ENCODE results near the gene C22orf39. TPM values are rescaled to one million over a fixed set of nuclear protein-coding genes. Genes with fewer than 3 reads are reported as not detected.

Gene C22orf39
- total RNA-seq, 1 experiment from 2014 or later = 28.4 TPM

DNA sequence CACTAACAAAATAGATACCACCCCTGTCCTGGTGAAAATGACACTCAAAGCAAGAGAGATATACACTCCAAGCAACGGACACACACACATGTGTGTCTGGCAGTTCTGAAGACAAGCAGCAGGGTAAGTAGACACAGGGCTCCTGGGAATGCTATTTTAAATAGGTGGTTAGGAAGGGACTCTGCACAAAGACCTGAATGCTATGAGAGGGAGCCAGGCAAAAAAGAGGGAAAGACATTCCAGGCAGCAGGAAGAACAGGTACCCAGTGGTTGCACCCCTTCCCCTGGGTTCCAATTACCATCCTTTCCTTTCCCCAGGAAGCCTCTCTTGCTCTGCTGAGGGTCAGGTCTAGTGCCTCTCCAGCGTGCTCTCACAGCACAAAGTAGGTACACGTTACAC lies 28.5 kb upstream of the C22orf39 start:
- H3K4me1 ChIP-seq (ENCODE audit: insufficient read depth, low read length, poor library complexity, severe bottlenecking) = peaks cover 9% of the 10 kb centered on the region
- peaks cover 32% of the 10 kb centered on the region for H3K36me3 ChIP-seq (ENCODE audit: insufficient read depth, low read length, poor library complexity, severe bottlenecking)
- H3K4me3 ChIP-seq (ENCODE audit: low read depth, low read length, poor library complexity, severe bottlenecking) = no peak overlapping the region
- no TSS peak for BruUV-seq (replicated peaks)
- H3K27ac ChIP-seq (ENCODE audit: low read depth, low read length, poor library complexity, severe bottlenecking) = no peak overlapping the region
- no peak for DNase-seq (ENCODE audit: low spot score)
- H3K9me3 ChIP-seq (ENCODE audit: low read depth, low read length, poor library complexity, severe bottlenecking) = no peaks in the 10 kb centered on the region
- ChIA-PET POLR2A (ENCODE audit: low non-redundant PET) (interaction anchor here (0.6 kb wide), 1 partner anchor 25 kb away, joined by 3 read pairs; no protein-coding TSS in a partner anchor), CTCF (no interaction called here)
- no peaks in the 10 kb centered on the region for H3K27me3 ChIP-seq (replicated peaks; ENCODE audit: insufficient read depth, low read depth, low read length, poor library complexity)
- intact Hi-C loops (cut with micrococcal nuclease; ENCODE audit: unreplicated experiment) = no loop called here
- no peak for TF ChIP-seq EZH2 (IDR thresholded peaks at IDR 0.05; ENCODE audit: borderline replicate concordance, low read depth, low read length, poor library complexity, severe bottlenecking)
- TF ChIP-seq, protein P1, sequence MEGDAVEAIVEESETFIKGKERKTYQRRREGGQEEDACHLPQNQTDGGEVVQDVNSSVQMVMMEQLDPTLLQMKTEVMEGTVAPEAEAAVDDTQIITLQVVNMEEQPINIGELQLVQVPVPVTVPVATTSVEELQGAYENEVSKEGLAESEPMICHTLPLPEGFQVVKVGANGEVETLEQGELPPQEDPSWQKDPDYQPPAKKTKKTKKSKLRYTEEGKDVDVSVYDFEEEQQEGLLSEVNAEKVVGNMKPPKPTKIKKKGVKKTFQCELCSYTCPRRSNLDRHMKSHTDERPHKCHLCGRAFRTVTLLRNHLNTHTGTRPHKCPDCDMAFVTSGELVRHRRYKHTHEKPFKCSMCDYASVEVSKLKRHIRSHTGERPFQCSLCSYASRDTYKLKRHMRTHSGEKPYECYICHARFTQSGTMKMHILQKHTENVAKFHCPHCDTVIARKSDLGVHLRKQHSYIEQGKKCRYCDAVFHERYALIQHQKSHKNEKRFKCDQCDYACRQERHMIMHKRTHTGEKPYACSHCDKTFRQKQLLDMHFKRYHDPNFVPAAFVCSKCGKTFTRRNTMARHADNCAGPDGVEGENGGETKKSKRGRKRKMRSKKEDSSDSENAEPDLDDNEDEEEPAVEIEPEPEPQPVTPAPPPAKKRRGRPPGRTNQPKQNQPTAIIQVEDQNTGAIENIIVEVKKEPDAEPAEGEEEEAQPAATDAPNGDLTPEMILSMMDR (conservative IDR thresholded peaks at IDR 0.05; ENCODE audit: low read depth, low read length) = no peak

DNA sequence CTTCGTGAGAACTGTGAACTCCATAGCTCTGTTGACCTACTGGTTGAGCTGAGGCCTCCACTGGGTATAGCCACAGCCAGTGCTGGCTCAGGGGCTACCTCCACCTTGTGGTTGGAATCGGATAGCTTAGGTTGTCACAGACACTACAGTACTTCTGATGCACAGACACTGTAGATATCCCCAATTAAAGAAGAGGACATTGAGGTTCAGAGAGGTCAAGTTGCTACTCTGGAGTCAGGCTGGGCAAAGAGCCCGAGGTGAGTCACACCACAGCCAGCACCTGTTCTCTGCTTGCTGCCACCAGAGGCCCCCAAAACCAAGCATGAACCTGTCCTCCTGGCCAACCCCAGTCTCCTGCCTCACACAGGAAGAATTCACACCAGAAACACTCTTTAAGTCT lies 26.1 kb upstream of the C22orf39 start:
- Histone ChIP-seq H3K9me3 (ENCODE audit: low read depth, low read length, poor library complexity, severe bottlenecking) (no peaks in the 10 kb centered on the region), H3K4me1 (ENCODE audit: insufficient read depth, low read length, poor library complexity, severe bottlenecking) (peaks cover 9% of the 10 kb centered on the region), H3K36me3 (ENCODE audit: insufficient read depth, low read length, poor library complexity, severe bottlenecking) (peaks cover 54% of the 10 kb centered on the region), H3K27ac (ENCODE audit: low read depth, low read length, poor library complexity, severe bottlenecking) (no peak overlapping the region), H3K4me3 (ENCODE audit: low read depth, low read length, poor library complexity, severe bottlenecking) (no peak overlapping the region), H3K27me3 (replicated peaks; ENCODE audit: insufficient read depth, low read depth, low read length, poor library complexity) (no peaks in the 10 kb centered on the region)
- intact Hi-C loops (cut with micrococcal nuclease; ENCODE audit: unreplicated experiment) = no loop called here
- TF ChIP-seq, protein P1 (conservative IDR thresholded peaks at IDR 0.05; ENCODE audit: low read depth, low read length) = no peak
- no peak for TF ChIP-seq EZH2 (IDR thresholded peaks at IDR 0.05; ENCODE audit: borderline replicate concordance, low read depth, low read length, poor library complexity, severe bottlenecking)
- ChIA-PET POLR2A (ENCODE audit: low non-redundant PET) (no interaction called here), CTCF (no interaction called here)
- BruUV-seq (replicated peaks) = no TSS peak
- DNase-seq (ENCODE audit: low spot score) = no peak

DNA sequence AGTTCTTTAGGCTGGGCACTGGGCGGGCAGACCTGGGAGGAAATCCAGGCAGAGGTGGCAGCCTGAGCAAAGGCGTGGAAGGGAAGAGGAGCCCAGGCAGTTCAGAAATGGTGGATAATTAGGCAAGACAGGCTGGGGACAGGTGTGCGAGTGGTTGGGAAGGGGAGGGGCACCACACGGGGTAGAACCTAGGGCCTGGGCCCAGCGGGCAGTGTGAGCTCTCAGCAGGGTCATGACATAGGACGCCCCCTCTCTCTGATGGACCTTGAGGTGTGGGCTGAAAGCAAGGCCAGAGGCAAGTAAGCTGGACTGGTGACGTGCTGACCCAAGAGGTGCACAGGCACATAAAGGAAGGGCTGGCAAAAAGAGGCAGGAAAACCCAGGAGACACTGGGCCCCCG lies 24.7 kb upstream of the C22orf39 start:
- BruUV-seq (replicated peaks) = no TSS peak
- TF ChIP-seq EZH2 (IDR thresholded peaks at IDR 0.05; ENCODE audit: borderline replicate concordance, low read depth, low read length, poor library complexity, severe bottlenecking) = no peak
- TF ChIP-seq, protein P1 (conservative IDR thresholded peaks at IDR 0.05; ENCODE audit: low read depth, low read length) = no peak
- no peaks in the 10 kb centered on the region for H3K27me3 ChIP-seq (replicated peaks; ENCODE audit: insufficient read depth, low read depth, low read length, poor library complexity)
- POLR2A ChIA-PET (ENCODE audit: low non-redundant PET) = no interaction called here
- peaks cover 66% of the 10 kb centered on the region for H3K36me3 ChIP-seq (ENCODE audit: insufficient read depth, low read length, poor library complexity, severe bottlenecking)
- CTCF ChIA-PET = no interaction called here
- intact Hi-C loops (cut with micrococcal nuclease; ENCODE audit: unreplicated experiment) = no loop called here
- DNase-seq (ENCODE audit: low spot score) = no peak
- H3K27ac ChIP-seq (ENCODE audit: low read depth, low read length, poor library complexity, severe bottlenecking) = no peak overlapping the region
- no peak overlapping the region for H3K4me3 ChIP-seq (ENCODE audit: low read depth, low read length, poor library complexity, severe bottlenecking)
- H3K4me1 ChIP-seq (ENCODE audit: insufficient read depth, low read length, poor library complexity, severe bottlenecking) = peaks cover 3% of the 10 kb centered on the region
- no peaks in the 10 kb centered on the region for H3K9me3 ChIP-seq (ENCODE audit: low read depth, low read length, poor library complexity, severe bottlenecking)

Measured in A673 (cell line).